Sigmoid colon (tissue), 4 donors: ENCODE data around the gene PARD3.

Experiments used
- CTCF ChIP-seq, 4 experiments: fragments of 450-650 bp in 3 of 4; fragments of 200-600 bp in 1 of 4; IDR thresholded peaks; one replicate each; pipeline ENCODE4 v1.5.1; 2016 to 2019; ENCODE audit warnings: antibody characterized with exemption in 4 of 4, mild to moderate bottlenecking in 3 of 4, moderate library complexity in 2 of 4
- EP300 ChIP-seq, 4 donors: sonication (generic); formaldehyde crosslinking; IDR thresholded peaks; one replicate each; pipeline ENCODE4 v1.6.1; 2017; ENCODE audit warnings: antibody characterized with exemption in 4 of 4
- POLR2A ChIP-seq, 2 donors: fragments of 450-650 bp; IDR thresholded peaks; one replicate each; pipeline ENCODE4 v1.6.1; 2016; ENCODE audit warnings: antibody characterized with exemption in 2 of 2, mild to moderate bottlenecking in 2 of 2, moderate library complexity in 2 of 2
- POLR2AphosphoS5 ChIP-seq, 4 donors: sonication (generic); formaldehyde crosslinking; IDR thresholded peaks; one replicate each; pipeline ENCODE4 v1.6.1; 2017; ENCODE audit warnings: antibody characterized with exemption in 4 of 4

GRCh38 chr10:34247560-34247959 is 567.5 kb downstream of the PARD3 start:
- TF ChIP-seq CTCF (IDR thresholded peaks at IDR 0.05) (no peak), EP300 (IDR thresholded peaks at IDR 0.05) (no peak), POLR2AphosphoS5 (IDR thresholded peaks at IDR 0.05) (no peak), POLR2A (IDR thresholded peaks at IDR 0.05) (no peak)
